Right lobe of liver (tissue), 6 donors: ENCODE results near the gene PRKAR1B. TPM values are rescaled to one million over a fixed set of nuclear protein-coding genes. Genes with fewer than 3 reads are reported as not detected.

Experiments used
- ATAC-seq, 4 donors: fragments of 200-7000 bp; cut with Tn5 transposase; one replicate each; pipeline ENCODE4 v1.9.1; 2020; ENCODE audit warnings: mild to moderate bottlenecking in 4 of 4, moderate library complexity in 4 of 4
- DNase-seq, 3 donors: peaks; one replicate each; pipeline ENCODE4 v3.0.0-alpha.2; 2020
- H3K27ac ChIP-seq, 3 donors: fragments of 200-600 bp; one replicate each; pipeline ENCODE4 v1.8.0; 2022
- H3K27me3 ChIP-seq, 2 donors: fragments of 200-600 bp; one replicate each; pipeline ENCODE4 v1.8.0; 2022
- H3K36me3 ChIP-seq, 4 donors: fragments of 200-600 bp; sonication (generic) in 1 of 4; one replicate each; pipeline versions ENCODE4 v1.5.1 to v1.8.0; 2017 to 2022; ENCODE audit warnings: control low read depth in 1 of 4
- H3K4me1 ChIP-seq, 4 donors: fragments of 200-600 bp; sonication (generic) in 1 of 4; one replicate each; pipeline versions ENCODE4 v1.5.1 to v1.8.0; 2017 to 2022; ENCODE audit warnings: control low read depth in 1 of 4
- H3K4me3 ChIP-seq, 3 donors: fragments of 200-600 bp; one replicate each; pipeline ENCODE4 v1.8.0; 2022
- H3K9me3 ChIP-seq, 4 donors: fragments of 200-600 bp; sonication (generic) in 1 of 4; one replicate each; pipeline versions ENCODE4 v1.5.1 to v1.8.0; 2017 to 2022; ENCODE audit warnings: control low read depth in 1 of 4
- CTCF ChIP-seq, 4 donors: fragments of 200-600 bp in 3 of 4; fragments of 450-650 bp in 1 of 4; IDR thresholded peaks; one replicate each; pipeline versions ENCODE4 v1.5.1 to v1.8.0; 2016 to 2022; ENCODE audit warnings: antibody characterized with exemption in 4 of 4, mild to moderate bottlenecking in 2 of 4
- POLR2A ChIP-seq: fragments of 450-650 bp; IDR thresholded peaks from one replicate; pipeline ENCODE4 v1.6.1; 2017; ENCODE audit warnings: antibody characterized with exemption, mild to moderate bottlenecking
- WGBS: methylation state at CpG from one replicate; pipeline ENCODE4 v1.1.6; 2018; ENCODE audit warnings: low coverage, low lambda C conversion rate; ENCODE audit not compliant: insufficient coverage; ENCODE audit errors: missing lambda C conversion rate; 5-methylcytosine and 5-hydroxymethylcytosine counted together
- intact Hi-C, 2 donors: fragments of 100-400 bp; cut with DNase I; formaldehyde crosslinking; loops; one replicate each; pipeline versions ENCODE4 v1.11.2 to v1.14.1; 2022
- total RNA-seq, 6 experiments: library from RNA; depleted of rRNA in 2 of 6; stranded (reverse); fragments of >200 nt in 2 of 6; fragmentation: NEBNext Ultra II Directional in 3 of 6; extraction: Animal tissue kit (Norgen Biotek cat#: 25700) in 3 of 6; gene quantifications; one replicate each; pipeline versions ENCODE4 v1.1.0 to v1.2.4, GENCODE V29; 2016 to 2023
- donor health status: DM: no; HTN: yes; CAD: no.
- donor health status: DM: no; HTN: no; CAD: no.
- donor health status: DM: no; HTN: no; CAD: no.
- donor health status: DM: no; HTN: yes; CAD: no.
- donor health status: DM: no; HTN: yes; CAD: no.

PRKAR1B gene
- total RNA-seq, 6 experiments from 2014 or later: 4.7 to 20.8 (median 11.3) TPM

- H3K27ac ChIP-seq: no peak overlapping the region
- no peaks in the 10 kb centered on the region for H3K9me3 ChIP-seq
- WGBS: 95% methylated on average over 7 of the region's 22 CpGs
- intact Hi-C loops: no loop called here
- ATAC-seq (no peak), DNase-seq (no peak)
- H3K4me3 ChIP-seq: no peak overlapping the region
- no peaks in the 10 kb centered on the region for H3K4me1 ChIP-seq
- H3K27me3 ChIP-seq: no peaks in the 10 kb centered on the region
- TF ChIP-seq CTCF (IDR thresholded peaks at IDR 0.05) (no peak), POLR2A (no peak)
- no peaks in the 10 kb centered on the region for H3K36me3 ChIP-seq
Observed at GRCh38 chr7:577278-577665, 149.8 kb downstream of the PRKAR1B start.

GRCh38 chr7:576524-577277 lies 150.4 kb downstream of the PRKAR1B start:
- 91% methylated on average over 19 of the region's 37 CpGs for WGBS

GRCh38 chr7:575425-576366 lies 151.4 kb downstream of the PRKAR1B start:
- intact Hi-C loops: no loop called here
- Histone ChIP-seq H3K27me3 (no peaks in the 10 kb centered on the region), H3K36me3 (no peaks in the 10 kb centered on the region), H3K4me1 (no peaks in the 10 kb centered on the region), H3K27ac (no peak overlapping the region), H3K9me3 (no peaks in the 10 kb centered on the region), H3K4me3 (no peak overlapping the region)
- 89% methylated on average over 9 of the region's 33 CpGs for WGBS
- TF ChIP-seq POLR2A (no peak), CTCF (IDR thresholded peaks at IDR 0.05) (no peak)
- no peak for DNase-seq
- no peak for ATAC-seq

More at GRCh38 chr7:576524-577277, 150.4 kb downstream of the PRKAR1B start:
- no peak for ATAC-seq
- TF ChIP-seq CTCF (IDR thresholded peaks at IDR 0.05): no peak
- TF ChIP-seq POLR2A: no peak
- Histone ChIP-seq H3K27ac (no peak overlapping the region), H3K36me3 (no peaks in the 10 kb centered on the region), H3K4me3 (no peak overlapping the region), H3K27me3 (no peaks in the 10 kb centered on the region), H3K4me1 (no peaks in the 10 kb centered on the region), H3K9me3 (no peaks in the 10 kb centered on the region)
- DNase-seq: no peak
- intact Hi-C loops: no loop called here

- no peak for ATAC-seq
- no peak for DNase-seq
- TF ChIP-seq CTCF (IDR thresholded peaks at IDR 0.05) (no peak), POLR2A (no peak)
- no peaks in the 10 kb centered on the region for H3K27me3 ChIP-seq
- intact Hi-C loops: no loop called here
- no peak overlapping the region for H3K4me3 ChIP-seq
- WGBS: 90% methylated on average over 8 of the region's 23 CpGs
- no peaks in the 10 kb centered on the region for H3K9me3 ChIP-seq
- H3K27ac ChIP-seq: no peak overlapping the region
- H3K36me3 ChIP-seq: no peaks in the 10 kb centered on the region
- H3K4me1 ChIP-seq: no peaks in the 10 kb centered on the region
Observed at GRCh38 chr7:574661-575395, 152.3 kb downstream of the PRKAR1B start.
